GM21360 (cell line): ENCODE results near the gene SLC25A3.

Source experiments
- ATAC-seq: cut with Tn5 transposase; IDR thresholded peaks from one replicate; pipeline ENCODE4 v1.9.1; 2021; ENCODE audit warnings: mild to moderate bottlenecking, moderate library complexity; ENCODE audit not compliant: unreplicated experiment

SLC25A3 gene

GRCh38 chr12:98653866-98654493 lies 60.5 kb downstream of the SLC25A3 start:
- no peak for ATAC-seq
